K562 (cell line): ENCODE results near the gene SYPL2.

Experiments
- PCBP2 ChIP-seq: fragments of 200-400 bp; formaldehyde crosslinking; IDR thresholded peaks from 2 replicates; pipeline ENCODE4 v1.6.1; 2018; ENCODE audit warnings: low read length, low read depth, mild to moderate bottlenecking, moderate library complexity; ENCODE audit not compliant: poor library complexity, severe bottlenecking
- POU5F1 ChIP-seq: fragments of 150-350 bp; IDR thresholded peaks from 2 replicates; pipeline ENCODE4 v1.6.1; 2014; ENCODE audit warnings: borderline replicate concordance, low read length, low read depth, mild to moderate bottlenecking; ENCODE audit not compliant: partially characterized antibody
- RAD21 ChIP-seq, 2 experiments: fragments of 250-450 bp in 1 of 2; fragments of 450-650 bp in 1 of 2; sonication (Bioruptor Pico) in 1 of 2; formaldehyde crosslinking in 1 of 2; IDR thresholded peaks in 1 of 2; conservative IDR thresholded peaks in 1 of 2; 2 replicates each; pipeline versions ENCODE4 v1.4.0 to v1.8.0; 2020 to 2022; ENCODE audit warnings: mild to moderate bottlenecking in 2 of 2, moderate library complexity in 1 of 2
- STAT5A ChIP-seq: IDR thresholded peaks from 2 replicates; pipeline ENCODE4 v1.6.1; 2012; ENCODE audit warnings: low read length, inconsistent platforms, borderline replicate concordance
- TSC22D4 ChIP-seq: fragments of 450-650 bp; IDR thresholded peaks from 2 replicates; pipeline ENCODE4 v1.6.1; 2016; ENCODE audit warnings: missing genetic modification characterization, missing biosample characterization, control low read depth
- ZFP30 ChIP-seq: fragments of 250-450 bp; sonication (Bioruptor Pico); IDR thresholded peaks from 2 replicates; pipeline ENCODE4 v1.8.0; 2022; ENCODE audit warnings: moderate library complexity, mild to moderate bottlenecking, inconsistent platforms, borderline replicate concordance
- ZNF146 ChIP-seq: IDR thresholded peaks from one replicate; pipeline ENCODE4 v1.6.1; 2018; ENCODE audit warnings: missing compliant biosample characterization; ENCODE audit not compliant: unreplicated experiment
- TF ChIP-seq, protein P1 (sequence below): fragments of 450-650 bp; IDR thresholded peaks from 2 replicates; pipeline ENCODE4 v1.6.1; 2016; ENCODE audit warnings: antibody characterized with exemption

GRCh38 chr1:109434484-109434883, 31.9 kb upstream of the SYPL2 start:
- TF ChIP-seq STAT5A (no peak), RAD21 (CRISPR knock-in tag; conservative IDR thresholded peaks at IDR 0.05 in 1 of 2, IDR thresholded peaks at IDR 0.05 in 1 of 2) (no peak), TSC22D4 (tag) (no peak), ZFP30 (no peak), PCBP2 (no peak), POU5F1 (no peak), ZNF146 (CRISPR knock-in tag) (no peak)
- TF ChIP-seq, protein P1, sequence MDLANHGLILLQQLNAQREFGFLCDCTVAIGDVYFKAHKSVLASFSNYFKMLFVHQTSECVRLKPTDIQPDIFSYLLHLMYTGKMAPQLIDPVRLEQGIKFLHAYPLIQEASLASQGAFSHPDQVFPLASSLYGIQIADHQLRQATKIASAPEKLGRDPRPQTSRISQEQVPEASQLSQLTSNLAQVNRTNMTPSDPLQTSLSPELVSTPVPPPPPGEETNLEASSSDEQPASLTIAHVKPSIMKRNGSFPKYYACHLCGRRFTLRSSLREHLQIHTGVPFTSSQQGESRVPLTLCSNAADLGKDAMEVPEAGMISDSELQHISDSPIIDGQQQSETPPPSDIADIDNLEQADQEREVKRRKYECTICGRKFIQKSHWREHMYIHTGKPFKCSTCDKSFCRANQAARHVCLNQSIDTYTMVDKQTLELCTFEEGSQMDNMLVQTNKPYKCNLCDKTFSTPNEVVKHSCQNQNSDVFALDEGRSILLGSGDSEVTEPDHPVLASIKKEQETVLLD = no peak
